ENCODE data around the gene PDE8B. TPM values are rescaled to one million over a fixed set of nuclear protein-coding genes. Genes with fewer than 3 reads are reported as not detected.

Gene PDE8B
- total RNA-seq, 4 donors from 2014 or later, result 0.16 to 1.3 (median 0.71) TPM; not detected in 1

DNA sequence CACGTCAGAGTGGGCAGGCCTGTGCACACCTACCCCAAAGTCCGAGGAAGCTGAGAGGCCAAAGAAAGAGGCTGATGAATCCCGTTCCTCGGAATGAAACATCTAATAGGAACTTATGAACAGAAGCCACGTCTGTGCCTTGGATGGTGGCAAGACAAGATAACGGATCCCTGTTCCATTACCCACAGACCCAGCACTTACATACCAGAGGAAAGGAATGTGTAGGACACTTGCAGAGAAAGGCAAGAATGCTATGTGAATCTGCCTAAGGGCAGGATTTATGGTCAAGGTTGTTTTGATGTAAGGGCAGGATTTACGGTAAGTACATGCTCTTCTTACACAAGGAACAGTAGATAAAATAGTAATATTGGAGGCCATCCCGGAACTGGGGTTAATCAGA lies 188.4 kb downstream of the PDE8B start:
- DNase-seq (no peak), ATAC-seq (no peak)
- Histone ChIP-seq H3K9me3 (no peaks in the 10 kb centered on the region), H3K4me1 (no peaks in the 10 kb centered on the region), H3K27ac (no peak overlapping the region), H3K36me3 (no peaks in the 10 kb centered on the region), H3K4me3 (no peak overlapping the region), H3K27me3 (no peaks in the 10 kb centered on the region)
- TF ChIP-seq POLR2A (IDR thresholded peaks at IDR 0.05), result no peak
- TF ChIP-seq, protein P1, sequence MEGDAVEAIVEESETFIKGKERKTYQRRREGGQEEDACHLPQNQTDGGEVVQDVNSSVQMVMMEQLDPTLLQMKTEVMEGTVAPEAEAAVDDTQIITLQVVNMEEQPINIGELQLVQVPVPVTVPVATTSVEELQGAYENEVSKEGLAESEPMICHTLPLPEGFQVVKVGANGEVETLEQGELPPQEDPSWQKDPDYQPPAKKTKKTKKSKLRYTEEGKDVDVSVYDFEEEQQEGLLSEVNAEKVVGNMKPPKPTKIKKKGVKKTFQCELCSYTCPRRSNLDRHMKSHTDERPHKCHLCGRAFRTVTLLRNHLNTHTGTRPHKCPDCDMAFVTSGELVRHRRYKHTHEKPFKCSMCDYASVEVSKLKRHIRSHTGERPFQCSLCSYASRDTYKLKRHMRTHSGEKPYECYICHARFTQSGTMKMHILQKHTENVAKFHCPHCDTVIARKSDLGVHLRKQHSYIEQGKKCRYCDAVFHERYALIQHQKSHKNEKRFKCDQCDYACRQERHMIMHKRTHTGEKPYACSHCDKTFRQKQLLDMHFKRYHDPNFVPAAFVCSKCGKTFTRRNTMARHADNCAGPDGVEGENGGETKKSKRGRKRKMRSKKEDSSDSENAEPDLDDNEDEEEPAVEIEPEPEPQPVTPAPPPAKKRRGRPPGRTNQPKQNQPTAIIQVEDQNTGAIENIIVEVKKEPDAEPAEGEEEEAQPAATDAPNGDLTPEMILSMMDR (IDR thresholded peaks at IDR 0.05 in 4 of 5, conservative IDR thresholded peaks at IDR 0.05 in 1 of 5), result no peak
- intact Hi-C loops (cut with DNase I; ENCODE audit: low total_unique reads) (no loop called here), in situ Hi-C loops (cut with MboI; ENCODE audit: low sequenced_read_pairs in 4 of 4) (no loop called here)

DNA sequence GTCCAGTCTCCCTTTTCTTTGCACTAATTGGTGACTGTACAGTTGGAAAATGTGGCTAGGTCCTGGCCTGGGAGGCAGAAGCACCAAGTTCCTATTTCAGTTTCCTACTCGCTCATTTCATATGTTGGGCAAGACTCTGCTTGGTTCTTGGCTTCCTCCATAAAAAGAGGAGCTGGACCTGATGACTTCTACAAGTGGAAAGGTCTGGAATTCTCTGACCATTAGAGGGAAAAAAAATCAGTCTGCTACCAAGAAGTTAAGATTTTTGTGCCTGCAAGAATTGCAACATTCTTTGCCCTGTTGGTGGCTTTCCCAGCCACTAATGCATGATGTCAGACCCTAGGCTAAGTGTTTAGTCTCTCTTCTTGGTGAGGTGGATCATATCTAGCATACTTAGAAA lies 190.2 kb downstream of the PDE8B start:
- ATAC-seq (no peak), DNase-seq (no peak)
- Histone ChIP-seq H3K36me3 (no peaks in the 10 kb centered on the region), H3K4me3 (no peak overlapping the region), H3K27me3 (no peaks in the 10 kb centered on the region), H3K4me1 (no peaks in the 10 kb centered on the region), H3K9me3 (no peaks in the 10 kb centered on the region), H3K27ac (no peak overlapping the region)
- no peak for TF ChIP-seq POLR2A (IDR thresholded peaks at IDR 0.05)
- TF ChIP-seq, protein P1 (IDR thresholded peaks at IDR 0.05 in 4 of 5, conservative IDR thresholded peaks at IDR 0.05 in 1 of 5), result no peak
- intact Hi-C loops (cut with DNase I; ENCODE audit: low total_unique reads) (no loop called here), in situ Hi-C loops (cut with MboI; ENCODE audit: low sequenced_read_pairs in 4 of 4) (no loop called here)

- in situ Hi-C loops (cut with MboI; ENCODE audit: low sequenced_read_pairs in 4 of 4), result no loop called here
- ATAC-seq, result no peak
- intact Hi-C loops (cut with DNase I; ENCODE audit: low total_unique reads), result no loop called here
- DNase-seq, result no peak
- TF ChIP-seq POLR2A (IDR thresholded peaks at IDR 0.05), result no peak
- TF ChIP-seq, protein P1 (IDR thresholded peaks at IDR 0.05 in 4 of 5, conservative IDR thresholded peaks at IDR 0.05 in 1 of 5), result no peak
- H3K27me3 ChIP-seq, result no peaks in the 10 kb centered on the region
- no peaks in the 10 kb centered on the region for H3K4me1 ChIP-seq
- no peak overlapping the region for H3K4me3 ChIP-seq
- no peak overlapping the region for H3K27ac ChIP-seq
- H3K9me3 ChIP-seq, result no peaks in the 10 kb centered on the region
- no peaks in the 10 kb centered on the region for H3K36me3 ChIP-seq
These were observed 192.3 kb downstream of the PDE8B start for GRCh38 chr5:77402796-77403195.

DNA sequence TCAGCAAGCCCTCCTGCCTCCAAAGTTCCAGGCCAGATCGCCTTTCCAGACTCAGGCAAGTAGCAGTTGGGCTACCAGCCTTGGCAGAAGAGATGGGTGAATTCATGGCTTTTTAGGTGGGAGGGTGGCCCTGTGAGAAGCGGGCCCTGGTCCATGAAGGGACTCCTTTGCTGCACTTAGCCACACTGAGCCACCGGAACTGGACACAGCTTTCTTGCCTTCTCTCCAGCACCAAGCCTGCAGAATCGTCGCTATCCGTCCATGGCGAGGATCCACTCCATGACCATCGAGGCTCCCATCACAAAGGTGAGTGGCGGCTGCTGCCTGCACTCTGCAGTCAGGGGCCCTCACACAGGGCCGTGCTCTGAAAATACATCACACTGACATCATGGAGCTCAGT lies 196.7 kb downstream of the PDE8B start:
- intact Hi-C loops (cut with DNase I; ENCODE audit: low total_unique reads), result no loop called here
- H3K27me3 ChIP-seq, result no peaks in the 10 kb centered on the region
- TF ChIP-seq POLR2A (IDR thresholded peaks at IDR 0.05), result no peak
- TF ChIP-seq, protein P1 (IDR thresholded peaks at IDR 0.05 in 4 of 5, conservative IDR thresholded peaks at IDR 0.05 in 1 of 5), result no peak
- no peaks in the 10 kb centered on the region for H3K4me1 ChIP-seq
- no peaks in the 10 kb centered on the region for H3K36me3 ChIP-seq
- no peaks in the 10 kb centered on the region for H3K9me3 ChIP-seq
- DNase-seq (no peak), ATAC-seq (no peak)
- in situ Hi-C loops (cut with MboI; ENCODE audit: low sequenced_read_pairs in 4 of 4), result no loop called here
- no peak overlapping the region for H3K27ac ChIP-seq
- H3K4me3 ChIP-seq, result no peak overlapping the region

- Histone ChIP-seq H3K9me3 (no peaks in the 10 kb centered on the region), H3K4me3 (no peak overlapping the region), H3K27me3 (no peaks in the 10 kb centered on the region), H3K27ac (no peak overlapping the region), H3K36me3 (no peaks in the 10 kb centered on the region), H3K4me1 (no peaks in the 10 kb centered on the region)
- DNase-seq (no peak), ATAC-seq (no peak)
- TF ChIP-seq, protein P1 (IDR thresholded peaks at IDR 0.05 in 4 of 5, conservative IDR thresholded peaks at IDR 0.05 in 1 of 5), result no peak
- no peak for TF ChIP-seq POLR2A (IDR thresholded peaks at IDR 0.05)
- in situ Hi-C loops (cut with MboI; ENCODE audit: low sequenced_read_pairs in 4 of 4), result no loop called here
- intact Hi-C loops (cut with DNase I; ENCODE audit: low total_unique reads), result no loop called here
These were observed 199.6 kb downstream of the PDE8B start for GRCh38 chr5:77409870-77410621.

All from gastrocnemius medialis (tissue), 4 donors.